Measurements from ENCODE around the gene MED15.
"Not testable (repeated sequence)": the region's sequence is repeated elsewhere in the genome, so short reads cannot be mapped to it uniquely, and the experiment has no call there.

The MED15 gene

DNA sequence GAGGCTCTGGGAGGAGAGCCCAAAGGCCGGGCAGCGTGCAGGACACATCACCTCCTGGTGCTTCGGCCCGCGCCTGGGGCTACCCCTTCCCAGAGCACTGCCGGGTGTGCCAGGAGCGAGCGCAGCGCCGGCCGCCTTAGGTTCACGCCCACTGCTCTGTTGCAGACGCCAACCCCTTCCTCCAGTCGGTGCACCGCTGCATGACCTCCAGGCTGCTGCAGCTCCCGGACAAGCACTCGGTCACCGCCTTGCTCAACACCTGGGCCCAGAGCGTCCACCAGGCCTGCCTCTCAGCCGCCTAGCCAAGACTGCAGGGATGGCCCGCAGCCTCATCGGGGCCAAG is 79.0 kb downstream of the MED15 start:
- Histone ChIP-seq H3K36me3 (ENCODE audit: control insufficient read depth in 5 of 5, insufficient read depth in 5 of 5, low read length in 5 of 5) (peaks cover 0 to 69% (median 66%) of the 10 kb centered on the region in 5 donors), H3K27ac (ENCODE audit: low read depth, low read length) (no peak overlapping the region), H3K27me3 (ENCODE audit: control insufficient read depth in 5 of 5, insufficient read depth in 4 of 5, low read length in 5 of 5) (no peaks in the 10 kb centered on the region), H3K9ac (ENCODE audit: low read length in 5 of 5) (no peak overlapping the region), H3K4me1 (ENCODE audit: control insufficient read depth in 5 of 5, insufficient read depth in 5 of 5, low read length in 5 of 5) (no peaks in the 10 kb centered on the region), H3K4me3 (ENCODE audit: low read depth in 1 of 5, low read length in 5 of 5) (no peak overlapping the region), H3K9me3 (ENCODE audit: control insufficient read depth in 5 of 5, low read length in 5 of 5) (no peaks in the 10 kb centered on the region)

DNA sequence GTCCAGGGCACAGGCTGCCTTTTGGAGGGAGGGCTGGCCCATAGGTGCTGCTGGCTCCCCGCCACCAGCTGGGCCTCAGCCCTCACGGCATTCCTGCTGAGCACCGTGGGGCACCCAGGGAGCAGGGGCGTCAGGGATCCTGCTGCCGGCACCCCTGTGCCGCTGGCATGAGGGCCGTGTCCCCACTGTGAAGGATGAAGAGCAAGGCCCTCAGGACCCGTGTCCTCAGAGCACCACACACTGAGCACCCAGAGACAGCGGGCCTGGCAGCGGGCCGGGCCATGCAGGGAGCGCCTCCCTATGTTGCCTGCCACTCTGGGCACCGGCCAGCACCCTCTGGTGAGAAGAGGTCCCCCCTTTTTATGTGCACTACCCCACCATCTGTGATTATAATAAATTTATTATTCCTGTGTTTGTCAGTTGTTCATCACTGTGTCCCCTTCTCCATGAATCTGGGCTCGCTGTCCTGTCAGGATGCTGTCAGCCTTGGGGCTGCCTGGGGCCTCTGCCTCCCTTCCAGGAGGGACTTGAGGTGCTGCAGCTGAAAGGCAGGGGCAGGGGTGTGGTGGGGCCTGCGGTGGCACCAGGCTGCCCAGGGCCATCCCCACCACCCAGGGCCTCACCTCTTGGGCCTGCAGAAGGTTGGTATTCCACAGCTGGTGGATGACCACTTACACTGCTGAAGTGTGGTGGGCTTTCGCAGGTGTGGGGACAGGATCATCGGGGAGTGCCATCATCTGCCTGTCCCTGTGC is 80.0 kb downstream of the MED15 start:
- Histone ChIP-seq H3K9me3 (ENCODE audit: control insufficient read depth in 5 of 5, low read length in 5 of 5) (no peaks in the 10 kb centered on the region), H3K4me1 (ENCODE audit: control insufficient read depth in 5 of 5, insufficient read depth in 5 of 5, low read length in 5 of 5) (no peaks in the 10 kb centered on the region), H3K4me3 (ENCODE audit: low read depth in 1 of 5, low read length in 5 of 5) (no peak overlapping the region), H3K36me3 (ENCODE audit: control insufficient read depth in 5 of 5, insufficient read depth in 5 of 5, low read length in 5 of 5) (peaks cover 0 to 59% (median 56%) of the 10 kb centered on the region in 5 donors), H3K9ac (ENCODE audit: low read length in 5 of 5) (no peak overlapping the region), H3K27ac (ENCODE audit: low read depth, low read length) (no peak overlapping the region), H3K27me3 (ENCODE audit: control insufficient read depth in 5 of 5, insufficient read depth in 4 of 5, low read length in 5 of 5) (no peaks in the 10 kb centered on the region)

DNA sequence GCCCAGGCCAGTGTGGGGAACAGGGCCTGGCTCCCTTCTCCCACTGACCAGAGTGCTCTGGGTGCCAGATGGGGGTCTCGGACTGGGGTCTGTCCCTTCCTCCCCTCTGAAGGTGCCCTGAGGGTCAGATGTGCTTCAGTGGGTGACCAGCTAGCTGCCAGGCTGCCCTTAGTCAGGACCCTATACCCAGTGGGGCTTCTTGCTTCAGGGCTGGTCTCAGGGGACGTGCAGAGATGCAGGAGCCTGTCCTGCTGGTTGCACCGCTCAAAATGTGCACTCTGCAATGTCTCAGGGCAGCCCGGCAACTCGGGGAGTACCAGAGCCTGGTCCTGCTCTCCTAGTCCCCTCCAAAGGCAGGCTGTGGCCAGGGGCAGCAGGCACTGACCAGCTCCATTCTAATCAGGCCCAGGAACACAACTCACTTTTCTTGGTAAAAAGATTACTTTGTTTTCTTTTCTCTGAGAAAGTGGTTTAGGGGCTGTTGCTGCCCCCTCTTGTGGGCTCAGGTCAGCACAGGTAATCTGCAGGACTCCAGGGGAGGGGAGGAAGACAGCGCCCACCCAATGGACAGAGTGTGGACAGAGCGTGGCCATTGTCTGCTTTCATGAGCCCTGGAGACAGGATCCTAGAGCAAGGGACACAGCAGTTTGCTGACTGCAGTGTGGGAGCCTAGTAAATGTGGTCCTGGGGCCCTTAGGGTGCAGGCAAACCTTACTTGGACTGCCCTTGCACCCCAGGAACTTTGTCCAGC is 80.9 kb downstream of the MED15 start:
- H3K9ac ChIP-seq (ENCODE audit: low read length in 5 of 5) = no peak overlapping the region
- H3K27me3 ChIP-seq (ENCODE audit: control insufficient read depth in 5 of 5, insufficient read depth in 4 of 5, low read length in 5 of 5) = no peaks in the 10 kb centered on the region
- no peaks in the 10 kb centered on the region for H3K9me3 ChIP-seq (ENCODE audit: control insufficient read depth in 5 of 5, low read length in 5 of 5)
- no peaks in the 10 kb centered on the region for H3K4me1 ChIP-seq (ENCODE audit: control insufficient read depth in 5 of 5, insufficient read depth in 5 of 5, low read length in 5 of 5)
- H3K36me3 ChIP-seq (ENCODE audit: control insufficient read depth in 5 of 5, insufficient read depth in 5 of 5, low read length in 5 of 5) = peaks cover 0 to 50% (median 48%) of the 10 kb centered on the region in 5 donors
- no peak overlapping the region for H3K4me3 ChIP-seq (ENCODE audit: low read depth in 1 of 5, low read length in 5 of 5)
- H3K27ac ChIP-seq (ENCODE audit: low read depth, low read length) = no peak overlapping the region

DNA sequence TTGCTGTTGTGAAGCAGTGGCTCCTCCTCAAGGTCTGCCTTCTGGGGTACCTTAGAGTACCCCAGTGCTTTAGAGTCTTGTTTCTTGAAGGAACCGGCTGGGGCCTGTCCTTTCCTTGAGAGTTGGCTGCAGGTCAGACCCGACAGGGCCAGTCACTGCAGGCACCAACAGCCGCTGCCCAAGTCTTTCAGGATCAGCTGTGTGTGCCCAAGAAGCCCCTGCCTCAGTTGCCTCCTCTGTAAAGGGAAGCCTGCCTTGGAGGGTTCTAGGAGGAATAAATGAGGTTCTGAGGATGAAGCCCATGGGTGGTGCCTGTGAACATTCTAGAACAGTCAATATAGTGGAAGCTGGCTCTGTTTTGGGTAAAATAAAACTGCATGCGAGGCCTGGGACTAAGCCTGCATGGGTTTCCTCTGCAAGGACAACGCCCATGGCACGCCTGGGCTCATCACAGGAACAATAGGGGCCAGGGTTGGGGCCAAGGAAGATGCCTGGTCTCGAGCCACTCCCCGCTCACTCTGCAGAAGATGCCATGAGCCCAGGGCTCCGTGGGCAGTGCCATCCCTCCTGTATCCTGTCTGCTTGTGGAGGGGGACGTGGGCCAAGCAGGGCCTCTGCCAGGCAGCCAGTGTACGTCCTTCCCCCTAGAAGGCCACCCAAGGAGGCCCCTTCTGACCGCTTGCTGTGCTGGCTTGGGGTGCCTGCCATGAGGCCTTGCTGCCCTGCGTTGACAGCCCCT is 81.6 kb downstream of the MED15 start:
- Histone ChIP-seq H3K27me3 (ENCODE audit: control insufficient read depth in 5 of 5, insufficient read depth in 4 of 5, low read length in 5 of 5) (no peaks in the 10 kb centered on the region), H3K9me3 (ENCODE audit: control insufficient read depth in 5 of 5, low read length in 5 of 5) (no peaks in the 10 kb centered on the region), H3K4me1 (ENCODE audit: control insufficient read depth in 5 of 5, insufficient read depth in 5 of 5, low read length in 5 of 5) (no peaks in the 10 kb centered on the region), H3K27ac (ENCODE audit: low read depth, low read length) (no peak overlapping the region), H3K36me3 (ENCODE audit: control insufficient read depth in 5 of 5, insufficient read depth in 5 of 5, low read length in 5 of 5) (peaks cover 0 to 43% (median 40%) of the 10 kb centered on the region in 5 donors), H3K4me3 (ENCODE audit: low read depth in 1 of 5, low read length in 5 of 5) (no peak overlapping the region), H3K9ac (ENCODE audit: low read length in 5 of 5) (no peak overlapping the region)

DNA sequence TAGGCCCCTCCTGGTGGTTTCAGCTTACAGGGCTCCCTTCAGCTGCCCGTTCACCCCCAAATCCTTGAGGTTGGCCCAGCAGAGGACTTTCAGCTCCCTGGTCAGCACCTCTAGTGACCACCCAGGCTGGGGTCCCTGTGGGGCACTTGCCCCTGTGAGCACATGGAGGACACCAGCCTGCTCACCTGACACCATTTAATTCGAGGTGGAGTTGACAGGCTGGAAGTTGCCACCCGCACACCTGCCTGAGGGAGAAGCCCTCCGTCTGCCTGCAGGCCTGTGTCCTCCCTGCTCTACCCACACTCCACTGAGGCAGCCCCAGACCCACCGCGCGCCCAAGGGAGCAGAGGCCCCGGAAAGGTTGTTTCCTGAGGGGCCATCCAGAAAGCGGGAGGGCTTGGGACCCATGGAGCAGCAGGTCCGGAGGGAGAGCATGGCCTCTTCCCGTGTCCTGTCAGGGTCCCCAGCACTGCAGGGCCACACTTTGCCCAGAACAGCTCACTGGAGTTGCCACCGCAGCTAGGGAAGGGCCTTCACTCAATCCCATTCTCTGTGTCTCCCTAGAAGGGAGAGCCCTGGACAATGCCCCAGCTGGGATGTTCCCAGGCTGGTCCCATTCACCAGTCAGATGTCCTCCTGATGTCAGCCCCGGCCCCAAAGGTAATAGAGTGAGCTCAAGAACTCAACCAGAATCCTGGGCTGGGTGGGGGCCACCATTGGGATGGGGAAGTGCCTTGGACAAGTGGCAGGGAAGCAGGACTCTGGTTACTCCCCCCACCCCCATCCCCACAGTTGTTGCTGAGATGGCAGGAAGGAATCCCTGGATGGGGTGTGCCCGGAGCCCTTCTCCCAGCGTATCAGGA is 82.4 kb downstream of the MED15 start:
- no peaks in the 10 kb centered on the region for H3K27me3 ChIP-seq (ENCODE audit: control insufficient read depth in 5 of 5, insufficient read depth in 4 of 5, low read length in 5 of 5)
- H3K4me3 ChIP-seq (ENCODE audit: low read depth in 1 of 5, low read length in 5 of 5) = no peak overlapping the region
- no peaks in the 10 kb centered on the region for H3K4me1 ChIP-seq (ENCODE audit: control insufficient read depth in 5 of 5, insufficient read depth in 5 of 5, low read length in 5 of 5)
- H3K9ac ChIP-seq (ENCODE audit: low read length in 5 of 5) = no peak overlapping the region
- no peaks in the 10 kb centered on the region for H3K9me3 ChIP-seq (ENCODE audit: control insufficient read depth in 5 of 5, low read length in 5 of 5)
- H3K36me3 ChIP-seq (ENCODE audit: control insufficient read depth in 5 of 5, insufficient read depth in 5 of 5, low read length in 5 of 5) = peaks cover 0 to 35% (median 32%) of the 10 kb centered on the region in 5 donors
- no peak overlapping the region for H3K27ac ChIP-seq (ENCODE audit: low read depth, low read length)

DNA sequence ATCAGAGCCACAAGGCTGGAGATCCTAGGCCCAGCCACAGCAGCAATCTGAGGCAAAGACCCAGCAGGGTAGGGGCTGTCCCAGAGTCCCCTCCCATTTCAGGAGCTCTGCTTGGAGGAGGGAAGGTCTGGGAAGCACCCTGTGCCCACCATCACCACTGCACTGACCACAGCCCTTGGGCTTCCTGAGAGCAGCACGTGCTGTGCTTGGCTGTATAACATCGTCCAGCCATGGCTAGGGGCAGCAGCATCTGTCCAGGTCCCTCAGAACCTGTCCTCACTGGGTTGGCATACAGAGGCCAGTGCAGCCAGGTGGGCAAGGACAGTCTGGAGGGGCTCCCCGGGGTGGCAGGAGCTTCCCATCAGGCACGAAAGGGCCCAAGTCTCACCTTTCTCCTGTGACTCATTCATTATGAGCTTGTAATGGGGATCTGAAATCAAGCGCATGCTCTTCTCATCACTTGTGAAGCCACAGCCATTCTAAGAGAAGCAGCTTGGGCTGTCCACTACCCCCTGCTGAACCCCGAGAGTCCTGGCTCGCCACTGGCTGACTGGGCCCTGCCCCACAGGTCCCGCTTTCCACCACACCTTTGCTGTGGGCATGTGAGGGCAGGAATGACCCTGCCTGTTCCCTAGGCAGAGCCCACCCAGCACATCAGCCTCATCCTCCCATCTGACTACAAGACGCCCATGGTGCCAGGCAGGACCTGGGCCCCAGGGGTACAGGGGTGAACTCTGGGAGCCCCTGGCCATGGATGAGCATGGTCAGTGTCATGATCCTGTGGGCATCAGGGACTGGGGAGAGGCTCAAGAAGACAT is 83.3 kb downstream of the MED15 start:
- no peaks in the 10 kb centered on the region for H3K9me3 ChIP-seq (ENCODE audit: control insufficient read depth in 5 of 5, low read length in 5 of 5)
- no peak overlapping the region for H3K9ac ChIP-seq (ENCODE audit: low read length in 5 of 5)
- no peaks in the 10 kb centered on the region for H3K4me1 ChIP-seq (ENCODE audit: control insufficient read depth in 5 of 5, insufficient read depth in 5 of 5, low read length in 5 of 5)
- no peak overlapping the region for H3K27ac ChIP-seq (ENCODE audit: low read depth, low read length)
- H3K4me3 ChIP-seq (ENCODE audit: low read depth in 1 of 5, low read length in 5 of 5) = no peak overlapping the region
- H3K27me3 ChIP-seq (ENCODE audit: control insufficient read depth in 5 of 5, insufficient read depth in 4 of 5, low read length in 5 of 5) = no peaks in the 10 kb centered on the region
- peaks cover 0 to 26% (median 23%) of the 10 kb centered on the region in 5 donors for H3K36me3 ChIP-seq (ENCODE audit: control insufficient read depth in 5 of 5, insufficient read depth in 5 of 5, low read length in 5 of 5)

DNA sequence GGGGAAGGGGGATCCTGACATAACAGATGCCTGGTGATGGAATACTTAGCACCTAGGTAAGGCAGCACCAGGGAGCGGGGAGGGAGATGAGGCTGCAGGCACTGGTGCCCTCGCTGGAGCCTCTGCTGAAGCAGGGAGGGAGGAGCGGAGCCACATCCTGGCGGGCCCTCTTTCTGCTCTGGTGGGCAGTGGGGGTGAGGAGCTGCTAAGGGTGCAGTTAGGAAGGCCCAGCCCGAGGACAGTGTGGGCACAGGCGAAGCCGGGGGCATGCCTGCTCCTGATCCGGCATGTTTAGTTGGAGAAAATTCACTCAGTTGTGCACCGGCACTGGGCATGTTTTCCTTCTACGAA is 83.9 kb downstream of the MED15 start:
- Histone ChIP-seq H3K36me3 (ENCODE audit: control insufficient read depth in 5 of 5, insufficient read depth in 5 of 5, low read length in 5 of 5) (peaks cover 0 to 20% (median 17%) of the 10 kb centered on the region in 5 donors), H3K27ac (ENCODE audit: low read depth, low read length) (no peak overlapping the region), H3K9me3 (ENCODE audit: control insufficient read depth in 5 of 5, low read length in 5 of 5) (no peaks in the 10 kb centered on the region), H3K4me1 (ENCODE audit: control insufficient read depth in 5 of 5, insufficient read depth in 5 of 5, low read length in 5 of 5) (no peaks in the 10 kb centered on the region), H3K27me3 (ENCODE audit: control insufficient read depth in 5 of 5, insufficient read depth in 4 of 5, low read length in 5 of 5) (no peaks in the 10 kb centered on the region), H3K4me3 (ENCODE audit: low read depth in 1 of 5, low read length in 5 of 5) (no peak overlapping the region), H3K9ac (ENCODE audit: low read length in 5 of 5) (no peak overlapping the region)

DNA sequence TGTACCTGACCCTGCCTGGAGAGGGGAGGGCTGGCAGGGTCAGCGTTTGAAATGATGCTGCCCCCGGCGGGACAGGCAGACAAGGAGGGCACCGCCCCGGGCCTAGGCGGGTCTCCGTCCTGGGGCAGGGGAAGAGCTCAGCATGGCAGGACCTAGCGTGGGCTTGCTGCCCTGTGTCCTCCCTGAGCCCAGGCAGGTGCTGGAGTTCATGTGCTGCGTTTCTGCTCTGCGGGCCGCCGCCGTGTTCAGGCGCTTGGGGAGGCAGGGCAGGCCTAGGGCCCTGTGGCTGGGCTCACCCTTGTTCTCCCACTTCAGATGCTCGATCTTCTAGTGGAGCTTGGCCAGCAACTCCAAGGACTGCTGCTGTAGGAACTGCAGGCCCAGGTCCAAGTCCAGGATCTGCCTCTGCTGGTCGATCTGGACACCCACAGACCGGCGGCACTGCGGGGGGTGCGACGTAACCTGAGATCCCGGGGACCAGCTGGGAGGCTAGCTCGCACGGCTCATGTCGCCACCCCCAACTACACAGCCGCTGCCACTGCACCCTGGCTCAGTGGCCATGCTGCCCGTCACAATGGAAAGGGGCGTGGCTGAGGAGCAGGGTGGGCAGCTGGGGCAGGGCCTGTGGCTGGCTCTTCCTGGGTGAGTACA is 84.4 kb downstream of the MED15 start:
- Histone ChIP-seq H3K4me3 (ENCODE audit: low read depth in 1 of 5, low read length in 5 of 5) (no peak overlapping the region), H3K9me3 (ENCODE audit: control insufficient read depth in 5 of 5, low read length in 5 of 5) (no peaks in the 10 kb centered on the region), H3K27me3 (ENCODE audit: control insufficient read depth in 5 of 5, insufficient read depth in 4 of 5, low read length in 5 of 5) (no peaks in the 10 kb centered on the region), H3K27ac (ENCODE audit: low read depth, low read length) (no peak overlapping the region), H3K4me1 (ENCODE audit: control insufficient read depth in 5 of 5, insufficient read depth in 5 of 5, low read length in 5 of 5) (no peaks in the 10 kb centered on the region), H3K9ac (ENCODE audit: low read length in 5 of 5) (no peak overlapping the region), H3K36me3 (ENCODE audit: control insufficient read depth in 5 of 5, insufficient read depth in 5 of 5, low read length in 5 of 5) (peaks cover 0 to 15% (median 12%) of the 10 kb centered on the region in 5 donors)

DNA sequence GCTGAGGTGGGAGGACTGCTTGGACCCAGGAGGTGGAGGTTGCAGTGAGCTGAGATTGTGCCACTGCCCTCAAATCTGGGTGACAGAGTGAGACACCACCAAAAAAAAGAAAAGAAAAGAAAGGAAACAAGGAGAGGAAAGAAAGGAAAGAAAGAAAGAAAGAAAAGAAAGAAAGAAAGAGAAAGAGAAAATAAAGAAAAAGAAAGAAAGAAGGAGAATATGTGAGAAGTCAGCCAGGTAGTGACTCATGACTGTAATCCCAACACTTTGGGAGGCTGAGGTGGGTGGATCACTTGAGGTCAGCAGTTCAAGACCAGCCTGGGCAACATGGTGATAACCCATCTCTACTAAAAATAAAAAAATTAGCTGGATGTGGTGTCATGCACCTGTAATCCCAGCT is 86.6 kb downstream of the MED15 start:
- H3K36me3 ChIP-seq (ENCODE audit: control insufficient read depth in 5 of 5, insufficient read depth in 5 of 5, low read length in 5 of 5); H3K9me3 ChIP-seq (ENCODE audit: control insufficient read depth in 5 of 5, low read length in 5 of 5); H3K9ac ChIP-seq (ENCODE audit: low read length in 5 of 5); H3K4me1 ChIP-seq (ENCODE audit: control insufficient read depth in 5 of 5, insufficient read depth in 5 of 5, low read length in 5 of 5); H3K4me3 ChIP-seq (ENCODE audit: low read depth in 1 of 5, low read length in 5 of 5); H3K27me3 ChIP-seq (ENCODE audit: control insufficient read depth in 5 of 5, insufficient read depth in 4 of 5, low read length in 5 of 5); H3K27ac ChIP-seq (ENCODE audit: low read depth, low read length): not testable (repeated sequence)
